ENCODE data around the gene SLC44A4. TPM values are rescaled to one million over a fixed set of nuclear protein-coding genes. Genes with fewer than 3 reads are reported as not detected.

The SLC44A4 gene
- total and polyA plus RNA-seq, 9 of the 15 experiments (the other 6 are each of a cell fraction or from before 2014, with no cell fraction given): 7.9 to 18.6 (median 11.2) TPM

- peak; percentile 100 for TF ChIP-seq NKRF (IDR thresholded peaks at IDR 0.05; ENCODE audit: borderline replicate concordance)
- no peak for TF ChIP-seq ETV5 (CRISPR knock-in tag; IDR thresholded peaks at IDR 0.05; ENCODE audit: low read depth)
- TF ChIP-seq PKNOX1 (IDR thresholded peaks at IDR 0.05): peak; percentile 93
- peak; percentile 97 for TF ChIP-seq DACH1 (IDR thresholded peaks at IDR 0.05; ENCODE audit: partially characterized antibody)
- TF ChIP-seq SRF (CRISPR knock-in tag; IDR thresholded peaks at IDR 0.05): peak; percentile 58 to 76; a peak in 3 of 4 replicates
- TF ChIP-seq ATF2 (CRISPR knock-in tag; IDR thresholded peaks at IDR 0.05): no peak
- peak; percentile 85 for TF ChIP-seq THAP12 (CRISPR knock-in tag; IDR thresholded peaks at IDR 0.05)
- TF ChIP-seq ZNF764 (CRISPR knock-in tag; IDR thresholded peaks at IDR 0.05; ENCODE audit: low read depth): 0 out of 2 replicates have a peak, but pooled peaks have one; percentile 48
- TF ChIP-seq UBTF (IDR thresholded peaks at IDR 0.05; ENCODE audit: borderline replicate concordance in 1 of 2, low read depth in 2 of 2, low read length in 2 of 2): peak in 1 of 2 experiments; percentile 11; a peak in 1 of 4 replicates
- TF ChIP-seq MTA1 (IDR thresholded peaks at IDR 0.05; ENCODE audit: borderline replicate concordance): 0 out of 2 replicates have a peak, but pooled peaks have one; percentile 64
- peak; percentile 99 for TF ChIP-seq TGIF2 (CRISPR knock-in tag; IDR thresholded peaks at IDR 0.05)
- no peak for TF ChIP-seq RBM34 (IDR thresholded peaks at IDR 0.05; ENCODE audit: borderline replicate concordance, insufficient read depth, low read length)
- TF ChIP-seq BRCA1 (IDR thresholded peaks at IDR 0.05): no peak
- TF ChIP-seq BRCA1 (CRISPR knock-in tag; IDR thresholded peaks at IDR 0.05): no peak
- TF ChIP-seq HDAC2 (IDR thresholded peaks at IDR 0.05): peak; percentile 97
- TF ChIP-seq ZFPM2 (CRISPR knock-in tag; IDR thresholded peaks at IDR 0.05): peak; percentile 22; the same call in 1 of the 2 replicates
- 0 out of 2 replicates have a peak, but pooled peaks have one; percentile 37 for TF ChIP-seq CGGBP1 (CRISPR knock-in tag; IDR thresholded peaks at IDR 0.05)
Observed at GRCh38 chr6:31862344-31863235, 16.2 kb downstream of the SLC44A4 start, which contains the start of gene NEU1 (continued).
